ENCODE measurements around the gene SLC10A4. TPM values are rescaled to one million over a fixed set of nuclear protein-coding genes. Genes with fewer than 3 reads are reported as not detected.

The SLC10A4 gene
- total and polyA plus RNA-seq, 2 of the 4 experiments (the other 2 are of a cell fraction), result not detected

DNA sequence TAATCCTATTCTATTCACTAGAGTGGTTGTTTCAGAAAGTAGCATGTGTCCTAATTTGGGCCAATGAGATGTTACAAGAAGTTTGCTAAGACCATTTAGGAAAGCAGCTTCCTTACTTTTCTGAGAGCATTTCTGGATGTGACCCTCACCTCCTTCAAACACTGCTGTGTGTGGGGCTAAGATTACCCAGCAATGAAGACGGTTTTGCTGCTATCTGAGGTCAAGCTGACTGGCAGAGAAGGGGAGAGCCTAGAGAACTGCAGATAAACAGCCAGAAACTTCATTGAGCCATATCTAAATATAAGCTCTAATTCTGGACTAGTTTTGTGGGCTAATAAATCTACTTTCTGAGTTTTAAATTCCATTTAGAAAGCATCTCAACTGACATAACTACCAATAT lies 43.3 kb downstream of the SLC10A4 start:
- Histone ChIP-seq H3K36me3 (ENCODE audit: control insufficient read depth, insufficient read depth, low read length) (peaks cover 34% of the 10 kb centered on the region), H3K4ac (ENCODE audit: low read depth, low read length) (no peak overlapping the region), H3K23ac (ENCODE audit: low read depth, low read length) (no peak overlapping the region), H3K4me1 (ENCODE audit: control insufficient read depth, insufficient read depth, low read length) (no peaks in the 10 kb centered on the region), H3K79me1 (ENCODE audit: low read depth in 1 of 2, low read length in 2 of 2) (no peaks in the 10 kb centered on the region; a peak in 1 of 4 replicates), H2AK5ac (ENCODE audit: low read depth, low read length) (no peak overlapping the region), H2AFZ (replicated peaks; ENCODE audit: low read length, poor library complexity) (no peak overlapping the region), H3K27ac (ENCODE audit: insufficient read depth, low read length) (no peak overlapping the region), H2AK9ac (replicated peaks; ENCODE audit: low read depth, low read length, poor library complexity) (no peak overlapping the region), H3K4me2 (ENCODE audit: low read depth, low read length) (no peak overlapping the region), H3K9me1 (ENCODE audit: insufficient read depth, low read length) (peaks cover 6% of the 10 kb centered on the region; the same call in 1 of the 2 replicates), H3K4me3 (ENCODE audit: insufficient read depth, low read depth, low read length) (no peak overlapping the region), H4K5ac (ENCODE audit: low read depth, low read length) (no peak overlapping the region), H3K18ac (ENCODE audit: low read depth, low read length) (no peak overlapping the region), H3K27me3 (ENCODE audit: control insufficient read depth, insufficient read depth, low read length) (no peaks in the 10 kb centered on the region), H4K91ac (ENCODE audit: insufficient read depth, low read depth, low read length) (no peak overlapping the region), H2BK5ac (ENCODE audit: low read depth, low read length, poor library complexity, severe bottlenecking) (no peak overlapping the region), H3K56ac (ENCODE audit: extremely low read depth, insufficient read depth, low read length) (no peak overlapping the region), H2BK15ac (ENCODE audit: low read depth, low read length) (no peak overlapping the region), H3K9ac (ENCODE audit: low read depth, low read length) (no peak overlapping the region), H2BK20ac (ENCODE audit: low read depth, low read length) (no peak overlapping the region), H4K20me1 (ENCODE audit: insufficient read depth, low read length) (no peaks in the 10 kb centered on the region), H3K9me3 (ENCODE audit: control insufficient read depth, insufficient read depth, low read length) (no peaks in the 10 kb centered on the region), H2BK120ac (ENCODE audit: low read depth, low read length) (no peak overlapping the region), H3K14ac (replicated peaks; ENCODE audit: low read depth, low read length) (no peak overlapping the region), H4K8ac (ENCODE audit: low read depth in 2 of 2, low read length in 2 of 2) (no peak overlapping the region)
- BruUV-seq (replicated peaks), result no TSS peak
- no peak for ATAC-seq (ENCODE audit: low read depth)
- CTCF ChIA-PET, result no interaction called here
- in situ Hi-C loops (cut with MboI; ENCODE audit: low sequenced_read_pairs) (no loop called here), intact Hi-C loops (cut with micrococcal nuclease) (no loop called here), dilution Hi-C loops (cut with HindIII; ENCODE audit: low sequenced_read_pairs, unreplicated experiment) (no loop called here)
- no peak for TF ChIP-seq BHLHE40 (IDR thresholded peaks at IDR 0.05; ENCODE audit: low read depth, low read length)
- TF ChIP-seq POLR2A (IDR thresholded peaks at IDR 0.05; ENCODE audit: low read depth, low read length), result no peak
- DNase-seq, result no peak
- POLR2A ChIA-PET (ENCODE audit: unreplicated experiment), result interaction anchor here (0.6 kb wide), 1 partner anchor 443 kb away, joined by 5 read pairs; no protein-coding TSS in a partner anchor
- no CpG with 5 or more reads among the region's 1 CpG for WGBS, 2 experiments (ENCODE audit: extremely low coverage in 2 of 2, insufficient read length in 1 of 2)
